HG02623 (cell line): Measurements from ENCODE around the gene AHCY.
"Not testable (repeated sequence)": the region's sequence is repeated elsewhere in the genome, so short reads cannot be mapped to it uniquely, and the experiment has no call there.

ENCODE experiments used
- ATAC-seq: cut with Tn5 transposase; IDR thresholded peaks from one replicate; pipeline ENCODE4 v1.9.1; 2021; ENCODE audit warnings: moderate library complexity; ENCODE audit not compliant: unreplicated experiment

The AHCY gene

DNA sequence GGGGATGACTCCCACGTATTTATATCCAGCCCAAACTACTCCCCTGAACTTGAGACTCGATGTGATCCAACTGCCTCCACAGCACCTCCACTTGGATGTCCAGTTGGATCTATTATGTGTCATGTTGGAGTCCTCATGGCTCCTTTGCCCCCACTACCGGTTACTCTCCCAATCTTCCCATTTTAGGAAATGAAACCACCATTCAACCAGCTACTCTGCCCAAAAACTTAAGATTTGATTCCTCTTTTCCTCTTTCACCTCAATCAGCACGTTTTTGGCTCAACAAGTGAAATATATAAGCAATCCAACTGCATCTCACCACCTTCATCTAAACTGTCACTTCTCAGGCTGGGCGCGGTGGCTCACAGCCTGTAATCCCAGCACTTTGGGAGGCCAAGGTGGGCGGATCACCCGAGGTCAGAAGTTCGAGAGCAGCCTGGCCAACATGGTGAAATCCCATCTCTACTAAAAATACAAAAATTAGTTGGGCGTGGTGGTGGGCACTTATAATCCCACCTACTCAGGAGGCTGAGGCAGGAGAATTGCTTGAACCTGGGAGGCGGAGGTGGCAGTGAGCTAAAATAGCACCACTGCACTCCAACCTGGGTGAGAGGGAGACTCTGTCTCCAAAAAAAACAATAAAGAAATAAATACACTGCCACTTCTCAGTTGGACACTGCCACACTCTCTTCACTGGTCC lies 3.4 kb downstream of the AHCY start:
- ATAC-seq, result no peak

- ATAC-seq, result not testable (repeated sequence)
Measured at GRCh38 chr20:34298294-34298784, 4.8 kb downstream of the AHCY start.

DNA sequence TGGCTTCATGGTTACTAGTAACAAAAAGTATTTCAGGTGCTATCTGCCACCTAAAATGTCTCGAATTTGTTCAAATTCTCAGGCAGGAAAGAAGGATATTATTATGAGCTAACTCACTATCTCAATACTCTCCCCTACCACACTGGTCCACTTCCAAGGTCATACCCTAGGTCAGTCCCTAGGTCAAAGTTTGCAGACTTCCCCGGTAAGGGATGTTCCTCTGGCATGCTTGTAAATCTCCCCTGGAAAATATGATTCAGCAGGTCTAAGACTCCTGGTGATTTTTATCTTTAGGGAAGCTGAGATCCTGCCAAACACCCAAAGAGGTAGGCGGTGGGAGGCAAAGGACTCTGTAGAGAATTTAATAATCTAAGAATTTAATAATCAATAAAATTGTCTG lies 6.7 kb downstream of the AHCY start:
- ATAC-seq, result no peak

GRCh38 chr20:34295284-34295683 lies 7.9 kb downstream of the AHCY start:
- no peak for ATAC-seq

DNA sequence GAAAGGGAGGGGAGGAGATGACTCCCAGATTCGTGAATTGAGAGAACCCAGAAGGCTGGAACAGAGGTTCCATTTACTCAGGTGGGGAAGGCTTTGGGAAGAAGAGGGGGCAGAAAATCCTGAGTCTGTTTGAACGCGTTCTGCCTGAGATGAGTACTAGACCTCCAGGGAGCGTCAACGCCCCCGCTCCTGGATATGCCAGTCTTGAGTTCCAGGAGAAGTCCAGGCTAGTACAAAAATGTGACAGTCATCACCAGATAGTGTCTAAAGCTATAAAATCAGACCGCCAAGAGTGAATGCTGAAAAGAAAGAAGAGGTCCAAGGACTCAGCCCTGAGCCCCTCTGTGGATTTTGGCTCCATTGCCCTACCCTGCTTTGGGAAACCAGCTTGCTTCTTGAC lies 8.6 kb downstream of the AHCY start:
- no peak for ATAC-seq

- ATAC-seq, result no peak
Measured at GRCh38 chr20:34293589-34293988, 9.6 kb downstream of the AHCY start.

- no peak for ATAC-seq
Measured at GRCh38 chr20:34293119-34293518, 10.0 kb downstream of the AHCY start.

DNA sequence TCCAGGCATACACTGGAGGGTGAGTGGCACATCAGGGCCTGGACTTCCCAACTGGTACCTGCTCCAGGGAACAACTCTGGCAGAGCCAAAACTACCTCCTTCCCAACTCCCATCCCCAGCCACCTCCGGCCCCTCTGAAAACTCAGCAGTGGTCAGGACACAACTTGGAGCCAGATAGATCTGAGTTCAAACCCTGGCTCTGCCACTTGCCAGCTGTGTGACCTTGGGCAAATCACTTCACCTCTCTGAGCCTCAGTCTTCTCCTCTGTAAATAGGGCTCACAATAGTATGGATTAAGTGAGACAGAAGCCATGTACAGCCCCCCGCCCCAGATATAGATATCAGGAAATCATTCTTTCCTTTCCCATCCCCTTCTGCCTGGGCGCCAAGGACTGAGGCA lies 10.7 kb downstream of the AHCY start:
- no peak for ATAC-seq

GRCh38 chr20:34290471-34290870 lies 12.7 kb downstream of the AHCY start:
- no peak for ATAC-seq

DNA sequence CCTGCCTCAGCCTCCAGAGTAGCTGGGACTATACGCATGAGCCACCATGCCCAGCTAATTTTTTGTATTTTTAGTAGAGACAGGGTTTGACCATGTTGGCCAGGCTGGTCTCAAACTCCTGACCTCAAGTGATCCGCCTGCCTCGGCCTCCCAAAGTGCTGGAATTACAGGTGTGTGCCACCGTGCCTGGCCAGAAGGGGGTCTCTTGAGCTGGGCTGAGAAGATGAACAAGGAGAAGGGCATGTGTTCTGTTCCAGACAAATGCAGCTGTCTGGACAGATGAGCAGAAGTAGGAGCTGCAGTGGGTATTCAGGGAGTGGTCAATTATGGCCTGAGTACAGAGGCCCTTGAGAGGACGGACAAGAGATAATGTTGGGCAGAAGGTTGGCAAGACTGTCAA lies 15.7 kb downstream of the AHCY start:
- ATAC-seq, result not testable (repeated sequence)

DNA sequence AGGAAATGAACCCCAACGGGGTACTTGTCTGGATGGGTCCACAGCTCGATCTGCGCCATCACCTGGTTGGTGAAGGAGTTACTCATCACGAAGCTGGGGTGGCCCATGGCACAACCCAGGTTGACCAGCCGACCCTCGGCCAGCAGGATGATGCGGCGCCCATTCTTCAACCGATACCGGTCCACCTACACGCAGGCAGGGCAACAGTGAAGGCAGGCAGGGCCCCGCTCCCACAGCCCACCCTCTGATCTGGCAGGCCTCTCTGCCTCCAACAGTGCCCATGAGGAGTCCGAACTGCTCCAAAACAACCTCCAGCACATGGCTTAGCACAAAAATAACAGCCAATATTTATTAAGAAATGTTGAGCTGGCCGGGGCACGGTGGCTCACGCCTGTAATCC lies 17.7 kb downstream of the AHCY start:
- ATAC-seq, result no peak

- ATAC-seq, result no peak
Measured at GRCh38 chr20:34283844-34284243, 19.3 kb downstream of the AHCY start.

- no peak for ATAC-seq
Measured at GRCh38 chr20:34282041-34282440, 21.1 kb downstream of the AHCY start.

DNA sequence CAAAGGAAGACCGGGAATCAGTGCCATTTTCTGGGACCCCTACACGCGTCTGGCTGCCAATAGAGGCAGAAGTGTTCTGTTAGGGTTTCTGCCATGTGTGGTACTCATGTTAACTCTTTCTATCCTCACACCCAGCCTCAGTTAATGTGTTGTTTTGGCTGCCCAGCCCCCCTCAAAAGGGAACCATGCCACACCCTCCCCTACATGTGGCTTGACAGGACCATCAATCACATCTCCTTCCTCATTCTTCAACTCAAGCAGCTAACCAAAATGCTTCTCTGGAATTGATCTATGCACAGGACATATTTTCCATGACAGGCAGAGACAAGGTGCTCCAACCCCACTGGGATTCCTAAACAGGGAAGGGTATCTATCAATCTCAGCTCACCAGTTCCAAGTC lies 22.0 kb downstream of the AHCY start:
- no peak for ATAC-seq

GRCh38 chr20:34274694-34275093 lies 28.5 kb downstream of the AHCY start:
- no peak for ATAC-seq

DNA sequence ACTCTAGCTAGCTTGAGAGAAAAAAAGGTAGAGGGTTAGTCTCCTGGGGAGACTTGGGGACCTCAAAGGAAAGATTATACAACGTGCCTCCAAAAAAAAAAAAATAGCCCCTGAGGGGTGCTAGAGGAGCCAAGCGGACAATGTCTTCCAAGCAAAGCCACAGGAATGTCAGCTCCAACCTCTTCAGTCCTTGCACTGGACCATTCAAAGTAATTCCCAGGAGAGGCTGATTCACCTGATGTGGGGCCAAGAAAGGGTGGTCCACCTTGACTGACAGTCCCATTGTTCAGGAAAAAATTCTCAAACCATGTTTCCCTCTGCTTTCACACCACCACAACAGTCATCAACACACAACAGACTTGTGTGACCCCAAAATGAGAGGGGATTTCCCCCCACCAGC lies 31.2 kb downstream of the AHCY start:
- ATAC-seq, result no peak

DNA sequence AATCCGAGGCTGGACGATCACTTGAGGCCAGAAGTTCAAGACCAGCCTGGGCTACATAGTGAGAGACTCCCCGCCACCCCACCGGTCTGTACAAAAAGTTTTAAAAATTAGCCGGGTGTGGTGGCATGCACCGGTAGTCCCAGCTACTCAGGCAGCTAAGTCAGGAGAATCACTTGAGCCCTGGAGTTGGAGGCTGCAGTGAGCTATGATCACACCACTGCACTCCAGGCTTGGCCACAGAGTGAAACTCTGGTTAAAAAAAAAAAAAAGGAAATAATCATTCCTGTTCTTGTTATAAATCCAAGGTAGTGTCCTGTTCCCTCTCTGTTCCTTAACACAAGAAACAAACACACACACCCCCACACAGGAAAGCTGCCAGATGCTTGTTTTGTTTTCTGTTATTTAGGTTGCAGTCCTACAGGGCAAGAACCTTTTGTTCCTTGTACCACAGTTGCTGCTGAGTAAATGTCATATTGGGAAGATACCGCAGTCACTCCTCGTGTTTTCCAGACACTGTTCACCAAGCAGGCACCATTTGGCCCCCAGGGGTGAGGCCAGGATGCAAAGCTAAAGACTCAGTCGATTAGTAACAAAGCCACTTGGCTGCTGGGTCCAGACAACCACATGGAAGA lies 33.0 kb downstream of the AHCY start:
- no peak for ATAC-seq

DNA sequence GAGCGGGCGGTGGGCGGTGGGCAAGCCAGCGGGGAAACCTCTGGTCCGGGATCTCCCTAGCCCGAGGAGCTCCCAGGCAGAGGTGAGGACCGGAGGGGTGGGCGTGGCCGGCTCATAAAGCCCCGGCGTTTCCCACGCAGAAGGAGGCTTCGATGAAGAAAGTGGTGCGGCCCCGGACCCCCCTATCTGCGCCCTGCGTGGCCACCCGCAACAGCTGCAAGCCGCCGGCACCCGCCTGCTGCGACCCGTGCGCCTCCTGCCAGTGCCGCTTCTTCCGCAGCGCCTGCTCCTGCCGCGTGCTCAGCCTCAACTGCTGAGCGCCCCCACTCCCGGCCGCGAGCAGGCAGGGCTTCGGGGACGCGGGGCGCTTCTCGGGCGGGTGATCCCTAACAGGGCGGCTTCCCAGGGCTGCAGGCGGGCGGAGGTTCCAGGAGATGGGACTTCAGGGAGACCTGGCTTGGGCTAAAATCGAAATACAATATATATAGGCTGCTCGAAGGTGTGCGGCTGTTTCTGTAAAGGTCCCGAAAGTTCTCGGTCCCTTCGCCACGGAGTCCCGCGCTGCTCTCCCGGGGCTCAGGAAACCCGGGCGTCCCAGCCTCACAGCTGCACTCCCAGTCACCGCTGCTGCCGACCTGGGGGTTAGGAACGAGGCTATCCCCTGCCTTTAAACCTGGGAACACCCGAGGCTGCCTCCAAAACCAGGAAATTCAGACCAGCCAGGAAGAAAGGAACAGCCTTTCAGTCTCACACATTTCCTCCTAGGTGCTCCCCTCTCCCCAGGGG lies 34.1 kb downstream of the AHCY start:
- ATAC-seq, result no peak

DNA sequence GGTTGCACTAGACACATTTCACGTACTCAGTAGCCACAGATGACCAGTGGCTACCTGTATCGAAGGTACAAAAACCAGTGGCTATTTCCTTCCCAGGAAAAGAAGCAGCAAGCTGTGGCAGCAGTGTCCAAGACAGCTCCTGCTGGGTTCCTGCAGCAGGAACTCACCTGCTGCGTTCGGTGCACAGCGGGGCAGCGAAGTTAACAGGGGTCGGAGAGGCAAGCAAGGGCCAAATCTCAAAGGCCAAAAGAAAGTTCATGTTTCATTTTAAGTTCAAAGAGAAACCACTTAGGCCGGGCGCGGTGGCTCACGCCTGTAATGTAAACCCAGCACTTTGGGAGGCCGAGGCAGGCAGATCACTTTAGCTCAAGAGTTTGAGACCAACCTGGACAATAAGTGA lies 35.0 kb downstream of the AHCY start:
- ATAC-seq, result no peak

DNA sequence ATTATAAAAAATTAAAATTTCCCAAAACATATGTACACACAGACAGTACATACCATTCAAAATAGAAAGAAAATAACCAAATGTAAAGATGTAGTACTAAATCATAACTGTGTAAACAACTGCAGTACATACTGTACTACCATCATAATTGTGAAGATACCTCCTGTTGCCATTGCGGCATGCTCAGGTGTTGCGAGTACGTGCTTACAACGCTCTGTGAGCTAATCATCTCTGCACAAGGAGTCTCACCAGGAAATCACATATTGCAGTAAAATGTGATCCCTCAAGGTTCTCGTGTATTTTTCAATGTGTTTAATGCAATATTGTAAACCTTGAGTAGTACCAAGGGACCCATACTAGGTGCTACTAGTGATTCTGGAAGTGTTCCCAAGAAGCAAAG lies 39.0 kb downstream of the AHCY start:
- no peak for ATAC-seq

DNA sequence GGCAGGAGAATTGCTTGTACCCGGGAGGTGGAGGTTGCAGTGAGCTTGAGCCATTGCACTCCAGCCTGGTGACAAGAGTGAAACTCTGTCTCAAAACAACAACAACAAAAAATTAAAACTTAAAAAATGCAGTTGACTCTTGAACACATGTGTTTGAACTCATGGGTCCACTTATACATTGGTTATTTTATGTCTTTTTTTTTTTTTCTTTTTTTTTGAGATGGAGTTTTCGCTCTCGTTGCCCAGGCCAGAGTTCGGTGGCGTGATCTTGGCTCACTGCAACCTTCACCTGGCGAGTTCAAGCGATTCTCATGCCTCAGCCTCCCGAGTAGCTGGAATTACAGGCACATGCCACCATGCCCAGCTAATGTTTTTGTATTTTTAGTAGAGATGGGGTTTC lies 39.7 kb downstream of the AHCY start:
- not testable (repeated sequence) for ATAC-seq
